Body of pancreas (tissue), 4 donors: ENCODE results near the gene IGSF21. TPM values are rescaled to one million over a fixed set of nuclear protein-coding genes. Genes with fewer than 3 reads are reported as not detected.
A peak's percentile ranks its signal among the peaks of the same experiment; 100 is the strongest.

ENCODE experiments used
- ATAC-seq: fragments of 150-250 bp; one replicate; pipeline ENCODE4 v1.9.1; 2016
- DNase-seq, 4 donors: peaks; one replicate each; pipeline ENCODE4 v3.0.0-alpha.2; 2019
- H3K27ac ChIP-seq, 4 donors: fragments of 200-600 bp; sonication (generic); 1 replicate in 3 of 4; 2 replicates in 1 of 4; pipeline versions ENCODE4 v1.5.1 to v1.6.1; 2016 to 2019; ENCODE audit warnings: mild to moderate bottlenecking in 1 of 4, mixed read lengths in 1 of 4, moderate library complexity in 1 of 4
- H3K27me3 ChIP-seq, 2 donors: fragments of 200-600 bp; sonication (generic); one replicate each; pipeline ENCODE4 v1.6.0; 2016; ENCODE audit warnings: mild to moderate bottlenecking in 1 of 2
- H3K36me3 ChIP-seq, 2 donors: fragments of 200-600 bp; sonication (generic); replicated peaks in 1 of 2; 2 replicates each; pipeline ENCODE4 v1.5.1; 2016; ENCODE audit warnings: low read depth in 2 of 2; ENCODE audit not compliant: insufficient read depth in 1 of 2
- H3K4me1 ChIP-seq: fragments of 200-600 bp; sonication (generic); one replicate; pipeline ENCODE4 v1.6.0; 2016
- H3K4me3 ChIP-seq, 2 donors: fragments of 200-600 bp; sonication (generic); 1 replicate in 1 of 2; 2 replicates in 1 of 2; pipeline ENCODE4 v1.5.1; 2016 to 2019
- H3K9me3 ChIP-seq, 3 donors: fragments of 200-600 bp; sonication (generic); 1 replicate in 2 of 3; 2 replicates in 1 of 3; pipeline ENCODE4 v1.5.1; 2016
- CTCF ChIP-seq, 7 experiments: fragments of 450-650 bp in 4 of 7; fragments of 200-600 bp in 3 of 7; sonication (generic) in 3 of 7; IDR thresholded peaks; one replicate each; pipeline ENCODE4 v1.5.1; 2016 to 2019; ENCODE audit warnings: antibody characterized with exemption in 7 of 7
- POLR2A ChIP-seq, 3 donors: fragments of 450-650 bp; IDR thresholded peaks; one replicate each; pipeline ENCODE4 v1.6.1; 2016; ENCODE audit warnings: antibody characterized with exemption in 3 of 3, mild to moderate bottlenecking in 2 of 3
- WGBS, 2 donors: methylation state at CpG; one replicate each; pipeline ENCODE4 v1.1.5; 2017; 5-methylcytosine and 5-hydroxymethylcytosine counted together
- intact Hi-C: fragments of 100-400 bp; cut with DNase I; formaldehyde crosslinking; loops from one replicate; pipeline ENCODE4 v1.15.1; 2023
- total RNA-seq, 2 donors: library from RNA; depleted of rRNA; stranded (reverse); fragments of >200 nt; gene quantifications; one replicate each; pipeline ENCODE4 v1.1.0, GENCODE V29; 2016

The IGSF21 gene
- total RNA-seq, 2 donors from 2014 or later, result 0.33 to 2.1 TPM

- DNase-seq, result peak in 2 of 4 donors; percentile 14 to 16
- TF ChIP-seq CTCF (IDR thresholded peaks at IDR 0.05) (no peak), POLR2A (IDR thresholded peaks at IDR 0.05) (no peak)
- Histone ChIP-seq H3K27me3 (no peaks in the 10 kb centered on the region), H3K4me3 (no peak overlapping the region), H3K36me3 (no peaks in the 10 kb centered on the region), H3K9me3 (no peaks in the 10 kb centered on the region), H3K27ac (no peak overlapping the region), H3K4me1 (peaks cover 28% of the 10 kb centered on the region)
- intact Hi-C loops, result no loop called here
- 3 to 19% methylated on average over 3 of the region's 3 CpGs for WGBS, 2 donors
- peak; percentile 73 for ATAC-seq
Measured at GRCh38 chr1:18316764-18317163, 209.2 kb downstream of the IGSF21 start.

- intact Hi-C loops, result no loop called here
- Histone ChIP-seq H3K4me3 (no peak overlapping the region), H3K36me3 (no peaks in the 10 kb centered on the region), H3K27ac (no peak overlapping the region), H3K9me3 (no peaks in the 10 kb centered on the region), H3K27me3 (no peaks in the 10 kb centered on the region), H3K4me1 (peaks cover 28% of the 10 kb centered on the region)
- no peak for ATAC-seq
- DNase-seq, result no peak
- TF ChIP-seq CTCF (IDR thresholded peaks at IDR 0.05) (no peak), POLR2A (IDR thresholded peaks at IDR 0.05) (no peak)
Measured at GRCh38 chr1:18319099-18319498, 211.5 kb downstream of the IGSF21 start.

- H3K27me3 ChIP-seq, result no peaks in the 10 kb centered on the region
- DNase-seq, result peak in 3 of 4 donors; percentile 25 to 38 (median 35)
- WGBS, 2 donors, result 39 to 44% methylated on average over 7 of the region's 7 CpGs
Measured at GRCh38 chr1:18320051-18320450, 212.5 kb downstream of the IGSF21 start.

GRCh38 chr1:18322368-18323032 is 214.9 kb downstream of the IGSF21 start:
- ATAC-seq, result no peak
- H3K27ac ChIP-seq, result no peak overlapping the region
- H3K9me3 ChIP-seq, result no peaks in the 10 kb centered on the region
- TF ChIP-seq POLR2A (IDR thresholded peaks at IDR 0.05) (no peak), CTCF (IDR thresholded peaks at IDR 0.05) (no peak)
- no peak overlapping the region for H3K4me3 ChIP-seq
- no peaks in the 10 kb centered on the region for H3K36me3 ChIP-seq
- peaks cover 15% of the 10 kb centered on the region for H3K4me1 ChIP-seq
- no peaks in the 10 kb centered on the region for H3K27me3 ChIP-seq
- 67 to 80% methylated on average over 20 of the region's 20 CpGs for WGBS, 2 donors
- DNase-seq, result no peak
- intact Hi-C loops, result no loop called here

More at GRCh38 chr1:18320051-18320450, 212.5 kb downstream of the IGSF21 start:
- ATAC-seq, result no peak
- Histone ChIP-seq H3K36me3 (no peaks in the 10 kb centered on the region), H3K27ac (peak overlapping the region in 1 of 4 donors; percentile 5), H3K4me1 (peaks cover 28% of the 10 kb centered on the region), H3K9me3 (no peaks in the 10 kb centered on the region), H3K4me3 (no peak overlapping the region)
- TF ChIP-seq POLR2A (IDR thresholded peaks at IDR 0.05) (no peak), CTCF (IDR thresholded peaks at IDR 0.05) (no peak)
- intact Hi-C loops, result no loop called here

- Histone ChIP-seq H3K9me3 (no peaks in the 10 kb centered on the region), H3K4me1 (peaks cover 14% of the 10 kb centered on the region), H3K27ac (no peak overlapping the region), H3K27me3 (no peaks in the 10 kb centered on the region), H3K4me3 (no peak overlapping the region), H3K36me3 (no peaks in the 10 kb centered on the region)
- DNase-seq, result no peak
- no peak for ATAC-seq
- TF ChIP-seq POLR2A (IDR thresholded peaks at IDR 0.05) (no peak), CTCF (IDR thresholded peaks at IDR 0.05) (no peak)
- WGBS, 2 donors, result 69 to 85% methylated on average over 6 to 7 of the region's 7 CpGs
- intact Hi-C loops, result no loop called here
Measured at GRCh38 chr1:18323259-18323658, 215.7 kb downstream of the IGSF21 start.
